Testis (tissue), 3 donors: ENCODE data around the gene JSRP1. TPM values are rescaled to one million over a fixed set of nuclear protein-coding genes. Genes with fewer than 3 reads are reported as not detected.

Experiments
- DNase-seq: peaks from one replicate; pipeline ENCODE4 v3.0.0-alpha.2; 2019
- H3K27ac ChIP-seq, 2 donors: fragments of 200-600 bp; sonication (generic); one replicate each; pipeline ENCODE4 v1.5.1; 2019
- H3K27me3 ChIP-seq: fragments of 200-600 bp; sonication (generic); one replicate; pipeline ENCODE4 v1.5.1; 2019
- H3K36me3 ChIP-seq: fragments of 200-600 bp; sonication (generic); one replicate; pipeline ENCODE4 v1.5.1; 2017; ENCODE audit warnings: low read depth; ENCODE audit errors: missing control alignments
- H3K4me1 ChIP-seq: fragments of 200-600 bp; sonication (generic); one replicate; pipeline ENCODE4 v1.5.1; 2019
- H3K4me3 ChIP-seq, 2 donors: fragments of 200-600 bp; sonication (generic); one replicate each; pipeline ENCODE4 v1.5.1; 2017 to 2019
- H3K9me3 ChIP-seq: fragments of 200-600 bp; sonication (generic); one replicate; pipeline ENCODE4 v1.5.1; 2017
- POLR2A ChIP-seq: fragments of 450-650 bp; IDR thresholded peaks from one replicate; pipeline ENCODE4 v1.6.1; 2017; ENCODE audit warnings: antibody characterized with exemption, mild to moderate bottlenecking, moderate library complexity
- WGBS, 2 donors: methylation state at CpG; one replicate each; pipeline ENCODE4 v1.1.5; 2018; 5-methylcytosine and 5-hydroxymethylcytosine counted together
- intact Hi-C: fragments of 100-400 bp; cut with DNase I; formaldehyde crosslinking; loops from one replicate; pipeline ENCODE4 v1.15.1; 2023; ENCODE audit warnings: low total_unique reads
- polyA plus RNA-seq: library from polyadenylated mRNA; stranded (reverse); fragments of 350-450 nt; fragmentation: Illumina TruSeq; extraction: RNeasy Lipid Tissue Mini Kit (QIAGEN cat#74804); gene quantifications from one replicate; pipeline ENCODE4 v1.2.3, GENCODE V29; 2014; ENCODE audit warnings: low read depth, low replicate concordance; ENCODE audit not compliant: insufficient read depth
- total RNA-seq, 2 donors: library from RNA; depleted of rRNA; stranded (reverse); fragments of >200 nt; gene quantifications; one replicate each; pipeline ENCODE4 v1.2.3, GENCODE V29; 2016
- TF ChIP-seq, protein P1 (sequence below), 3 experiments: fragments of 450-650 bp in 2 of 3; fragments of 200-600 bp in 1 of 3; sonication (generic) in 1 of 3; IDR thresholded peaks; one replicate each; pipeline ENCODE4 v1.5.1; 2016 to 2019; ENCODE audit warnings: antibody characterized with exemption in 3 of 3, mild to moderate bottlenecking in 2 of 3, moderate library complexity in 1 of 3

The JSRP1 gene
- total and polyA plus RNA-seq, 3 donors from 2014 or later = 2.2 to 4.6 (median 2.6) TPM

DNA sequence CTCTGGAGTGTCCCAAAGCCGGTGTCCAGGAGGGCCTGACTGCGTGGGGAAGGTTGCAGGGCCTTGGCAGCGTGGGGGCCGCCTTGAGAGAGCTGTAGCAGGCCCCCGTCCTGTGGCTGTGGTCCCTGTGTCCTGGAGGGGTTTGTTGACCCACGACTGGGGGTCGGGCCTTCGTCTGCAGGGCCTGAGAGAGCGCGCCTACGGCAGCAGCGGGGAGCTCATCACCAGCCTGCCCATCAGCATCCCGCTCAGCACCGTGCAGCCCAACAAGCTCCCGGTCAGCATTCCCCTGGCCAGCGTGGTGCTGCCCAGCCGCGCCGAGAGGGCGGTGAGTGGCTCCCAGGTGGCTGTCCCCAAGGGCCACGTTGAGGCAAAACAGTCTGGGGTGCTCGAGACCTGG lies 38.6 kb downstream of the JSRP1 start:
- no peaks in the 10 kb centered on the region for H3K27me3 ChIP-seq
- TF ChIP-seq, protein P1, sequence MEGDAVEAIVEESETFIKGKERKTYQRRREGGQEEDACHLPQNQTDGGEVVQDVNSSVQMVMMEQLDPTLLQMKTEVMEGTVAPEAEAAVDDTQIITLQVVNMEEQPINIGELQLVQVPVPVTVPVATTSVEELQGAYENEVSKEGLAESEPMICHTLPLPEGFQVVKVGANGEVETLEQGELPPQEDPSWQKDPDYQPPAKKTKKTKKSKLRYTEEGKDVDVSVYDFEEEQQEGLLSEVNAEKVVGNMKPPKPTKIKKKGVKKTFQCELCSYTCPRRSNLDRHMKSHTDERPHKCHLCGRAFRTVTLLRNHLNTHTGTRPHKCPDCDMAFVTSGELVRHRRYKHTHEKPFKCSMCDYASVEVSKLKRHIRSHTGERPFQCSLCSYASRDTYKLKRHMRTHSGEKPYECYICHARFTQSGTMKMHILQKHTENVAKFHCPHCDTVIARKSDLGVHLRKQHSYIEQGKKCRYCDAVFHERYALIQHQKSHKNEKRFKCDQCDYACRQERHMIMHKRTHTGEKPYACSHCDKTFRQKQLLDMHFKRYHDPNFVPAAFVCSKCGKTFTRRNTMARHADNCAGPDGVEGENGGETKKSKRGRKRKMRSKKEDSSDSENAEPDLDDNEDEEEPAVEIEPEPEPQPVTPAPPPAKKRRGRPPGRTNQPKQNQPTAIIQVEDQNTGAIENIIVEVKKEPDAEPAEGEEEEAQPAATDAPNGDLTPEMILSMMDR (IDR thresholded peaks at IDR 0.05) = no peak
- TF ChIP-seq POLR2A = no peak
- H3K4me1 ChIP-seq = peaks cover 16% of the 10 kb centered on the region
- intact Hi-C loops = no loop called here
- WGBS, 2 donors = 80 to 97% methylated on average over 1 to 22 of the region's 22 CpGs
- H3K27ac ChIP-seq = no peak overlapping the region
- no peaks in the 10 kb centered on the region for H3K36me3 ChIP-seq
- DNase-seq = no peak
- no peak overlapping the region for H3K4me3 ChIP-seq
- no peaks in the 10 kb centered on the region for H3K9me3 ChIP-seq

DNA sequence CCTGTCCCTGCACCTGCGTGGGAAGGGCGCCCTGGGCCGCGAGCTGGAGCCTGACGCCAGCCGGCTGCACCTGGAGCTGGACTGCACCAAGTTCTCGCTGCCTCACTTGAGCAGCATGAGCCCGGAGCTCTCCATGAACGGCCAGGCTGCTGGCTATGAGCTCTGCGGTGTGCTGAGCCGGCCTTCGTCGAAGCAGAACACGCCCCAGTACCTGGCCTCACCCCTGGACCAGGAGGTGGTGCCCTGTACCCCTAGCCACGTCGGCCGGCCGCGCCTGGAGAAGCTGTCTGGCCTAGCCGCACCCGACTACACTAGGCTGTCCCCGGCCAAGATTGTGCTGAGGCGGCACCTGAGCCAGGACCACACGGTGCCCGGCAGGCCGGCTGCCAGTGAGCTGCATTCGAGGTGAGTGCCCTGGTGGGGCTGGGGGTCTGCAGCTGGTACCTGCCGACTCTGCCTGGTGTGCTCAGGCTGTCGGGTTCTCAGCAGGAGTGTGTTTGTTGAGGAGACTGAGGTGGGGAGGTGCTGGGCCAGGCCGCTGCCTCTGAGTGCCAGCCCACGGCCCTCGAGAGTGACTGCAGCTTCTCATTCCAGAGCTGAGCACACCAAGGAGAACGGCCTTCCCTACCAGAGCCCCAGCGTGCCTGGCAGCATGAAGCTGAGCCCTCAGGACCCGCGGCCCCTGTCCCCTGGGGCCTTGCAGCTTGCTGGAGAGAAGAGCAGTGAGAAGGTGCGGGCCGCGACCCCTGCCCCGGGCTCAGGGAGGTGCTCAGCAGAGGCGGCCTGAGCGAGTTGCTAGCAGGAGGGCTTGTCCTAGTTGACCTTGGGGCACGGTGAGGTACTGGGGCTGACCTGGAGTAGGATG lies 39.6 kb downstream of the JSRP1 start:
- intact Hi-C loops = no loop called here
- TF ChIP-seq, protein P1 (IDR thresholded peaks at IDR 0.05) = no peak
- no peak for TF ChIP-seq POLR2A
- H3K4me3 ChIP-seq = no peak overlapping the region
- WGBS, 2 donors = 95 to 96% methylated on average over 11 to 43 of the region's 43 CpGs
- H3K9me3 ChIP-seq = no peaks in the 10 kb centered on the region
- no peak overlapping the region for H3K27ac ChIP-seq
- DNase-seq = no peak
- no peaks in the 10 kb centered on the region for H3K27me3 ChIP-seq
- H3K36me3 ChIP-seq = no peaks in the 10 kb centered on the region
- H3K4me1 ChIP-seq = peaks cover 11% of the 10 kb centered on the region

DNA sequence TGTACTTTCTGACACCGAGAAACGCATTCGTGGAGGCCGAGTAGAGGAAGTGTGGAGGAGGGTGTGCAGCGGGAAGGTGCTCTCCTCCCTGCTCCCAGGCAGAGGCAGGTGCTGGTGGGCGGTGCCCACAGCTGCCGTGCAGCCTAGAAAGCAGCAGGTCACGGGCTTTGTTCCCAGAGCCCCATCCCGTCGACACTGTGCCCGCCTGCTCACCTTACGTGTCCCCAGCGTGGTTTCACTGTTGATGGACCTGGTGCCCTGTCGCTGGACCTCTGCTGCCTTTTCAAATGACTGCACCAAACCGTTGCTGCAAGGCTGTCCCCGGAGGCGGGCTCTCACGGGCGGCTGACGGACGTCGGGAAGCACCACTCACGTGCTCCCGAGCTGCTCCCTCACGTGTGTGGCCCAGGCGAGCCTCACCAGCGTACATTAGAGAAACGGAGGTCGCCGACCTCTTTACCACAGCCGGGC lies 40.9 kb downstream of the JSRP1 start:
- Histone ChIP-seq H3K9me3 (no peaks in the 10 kb centered on the region), H3K27ac (no peak overlapping the region), H3K27me3 (no peaks in the 10 kb centered on the region), H3K36me3 (no peaks in the 10 kb centered on the region), H3K4me3 (no peak overlapping the region), H3K4me1 (no peaks in the 10 kb centered on the region)
- DNase-seq = no peak
- 82 to 86% methylated on average over 30 to 31 of the region's 31 CpGs for WGBS, 2 donors
- intact Hi-C loops = no loop called here
- no peak for TF ChIP-seq POLR2A
- TF ChIP-seq, protein P1 (IDR thresholded peaks at IDR 0.05) = no peak

DNA sequence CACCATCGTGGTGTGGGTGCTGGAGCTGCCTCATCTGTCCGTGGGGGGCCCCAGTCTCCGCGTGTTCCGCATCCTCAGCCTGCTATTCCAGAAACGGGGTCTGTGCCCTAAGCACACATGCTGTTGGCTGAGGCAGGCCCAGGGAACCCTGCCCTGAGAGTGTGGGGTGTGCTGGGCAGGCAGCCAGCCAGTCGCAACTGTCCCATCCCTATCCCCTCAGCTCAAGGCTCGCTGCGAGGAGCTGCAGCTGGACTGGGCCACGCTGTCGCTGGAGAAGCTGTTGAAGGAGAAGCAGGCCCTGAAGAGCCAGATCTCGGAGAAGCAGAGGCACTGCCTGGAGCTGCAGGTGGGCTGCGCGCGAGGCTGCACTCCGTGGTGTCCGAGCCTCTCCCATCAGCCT lies 42.0 kb downstream of the JSRP1 start:
- Histone ChIP-seq H3K36me3 (no peaks in the 10 kb centered on the region), H3K9me3 (no peaks in the 10 kb centered on the region), H3K4me3 (no peak overlapping the region), H3K27me3 (no peaks in the 10 kb centered on the region), H3K27ac (no peak overlapping the region), H3K4me1 (no peaks in the 10 kb centered on the region)
- WGBS, 2 donors = 80 to 89% methylated on average over 1 to 17 of the region's 17 CpGs
- no peak for DNase-seq
- intact Hi-C loops = no loop called here
- no peak for TF ChIP-seq POLR2A
- TF ChIP-seq, protein P1 (IDR thresholded peaks at IDR 0.05) = no peak
